Pancreas (tissue), 10 donors: ENCODE data around the gene TNRC18. TPM values are rescaled to one million over a fixed set of nuclear protein-coding genes. Genes with fewer than 3 reads are reported as not detected.
A peak's percentile ranks its signal among the peaks of the same experiment; 100 is the strongest.

ENCODE experiments used
- ATAC-seq, 4 donors: fragments of 200-7000 bp; cut with Tn5 transposase; one replicate each; pipeline versions ENCODE4 v1.8.0 to v1.9.1; 2020; ENCODE audit warnings: mild to moderate bottlenecking in 4 of 4, moderate library complexity in 4 of 4
- DNase-seq, 6 donors: peaks; one replicate each; pipeline ENCODE4 v3.0.0-alpha.2; 2020
- FAIRE-seq: peaks from 2 replicates; lab custom pipeline; 2012; peaks lifted over from hg19 to GRCh38; lab: Jason Lieb, UNC
- H3K27ac ChIP-seq, 4 donors: fragments of 200-600 bp; sonication (generic); 1 replicate in 3 of 4; 2 replicates in 1 of 4; pipeline versions ENCODE4 v1.5.0 to v1.8.0; 2020
- H3K27me3 ChIP-seq, 4 donors: fragments of 200-600 bp; one replicate each; pipeline ENCODE4 v1.8.0; 2021
- H3K36me3 ChIP-seq, 3 donors: fragments of 200-600 bp; sonication (generic) in 1 of 3; one replicate each; pipeline versions ENCODE4 v1.5.0 to v1.8.0; 2020 to 2021
- H3K4me1 ChIP-seq, 3 donors: fragments of 200-600 bp; one replicate each; pipeline ENCODE4 v1.8.0; 2021
- H3K4me3 ChIP-seq, 4 donors: fragments of 200-600 bp; sonication (generic) in 2 of 4; one replicate each; pipeline versions ENCODE4 v1.5.0 to v1.8.0; 2020 to 2021
- H3K9me3 ChIP-seq, 4 donors: fragments of 200-600 bp; one replicate each; pipeline ENCODE4 v1.8.0; 2021
- CTCF ChIP-seq, 4 donors: fragments of 200-600 bp; sonication (generic) in 3 of 4; IDR thresholded peaks; one replicate each; pipeline versions ENCODE4 v1.5.0 to v1.8.0; 2021; ENCODE audit warnings: antibody characterized with exemption in 4 of 4
- WGBS, 2 donors: extraction: QIAGEN DNeasy Blood & Tissue Kit; methylation state at CpG; one replicate each; pipeline ENCODE4 v1.1.7; 2013; 5-methylcytosine and 5-hydroxymethylcytosine counted together
- intact Hi-C, 3 donors: fragments of 100-400 bp; cut with DNase I; formaldehyde crosslinking; loops; one replicate each; pipeline versions ENCODE4 v1.11.1 to v1.14.2; 2022
- polyA plus RNA-seq, 2 donors: library from polyadenylated mRNA; stranded (reverse); fragments of 200-250 nt; gene quantifications; one replicate each; pipeline ENCODE4 v1.2.3, GENCODE V29; 2013
- total RNA-seq, 6 donors: library from RNA; stranded (reverse); fragmentation: NEBNext Ultra II Directional in 4 of 6; extraction: Animal tissue kit (Norgen Biotek cat#: 25700) in 4 of 6; gene quantifications; one replicate each; pipeline versions ENCODE4 v1.2.1 to v1.2.4, GENCODE V29; 2021 to 2023
- donor health status: healthy with polysubstance abuse.
- donor health status: DM: no; HTN: no; CAD: no; lungs with moderate emphysema.
- donor health status: DM: no; HTN: no; CAD: no.
- donor health status: control.
- donor health status: control.
- donor health status: Bipolar disorder and iron deficiency.
- donor health status: DM: yes; HTN: yes; CAD: no.
- donor health status: DM: no; HTN: no; CAD: no.
- donor health status: DM: no; HTN: no; CAD: no.
- donor health status: DM: yes; HTN: yes; CAD: no.

TNRC18 gene
- total and polyA plus RNA-seq, 8 donors = 30.1 to 80.6 (median 36.9) TPM

- no peak for TF ChIP-seq CTCF (IDR thresholded peaks at IDR 0.05)
- ATAC-seq (no peak), DNase-seq (peak; percentile 41 to 70 (median 52)), FAIRE-seq (no peak)
- Histone ChIP-seq H3K4me3 (peak overlapping the region; percentile 69 to 94 (median 92)), H3K9me3 (no peaks in the 10 kb centered on the region), H3K27ac (peak overlapping the region; percentile 89 to 100 (median 98)), H3K27me3 (no peaks in the 10 kb centered on the region), H3K4me1 (peaks cover 0 to 4% (median 3%) of the 10 kb centered on the region in 3 donors), H3K36me3 (no peaks in the 10 kb centered on the region)
- 0 to 1% methylated on average over 43 to 44 of the region's 44 CpGs for WGBS, 2 donors
- intact Hi-C loops = no loop called here
These were observed 1.3 kb upstream of the TNRC18 start for GRCh38 chr7:5424749-5425506.

GRCh38 chr7:5423976-5424748, 528 bp upstream of the TNRC18 start:
- no peaks in the 10 kb centered on the region for H3K4me1 ChIP-seq
- ATAC-seq (peak in 3 of 4 donors; percentile 15 to 25 (median 22)), FAIRE-seq (no peak), DNase-seq (peak; percentile 93 to 97 (median 95))
- H3K4me3 ChIP-seq = peak overlapping the region; percentile 69 to 94 (median 92)
- no peaks in the 10 kb centered on the region for H3K36me3 ChIP-seq
- TF ChIP-seq CTCF (IDR thresholded peaks at IDR 0.05) = no peak
- WGBS, 2 donors = 0% methylated on average over 51 to 57 of the region's 57 CpGs
- H3K9me3 ChIP-seq = no peaks in the 10 kb centered on the region
- no peaks in the 10 kb centered on the region for H3K27me3 ChIP-seq
- intact Hi-C loops = no loop called here
- peak overlapping the region; percentile 89 to 100 (median 98) for H3K27ac ChIP-seq

- WGBS, 2 donors = 0 to 1% methylated on average over 50 to 56 of the region's 56 CpGs
- Histone ChIP-seq H3K27me3 (no peaks in the 10 kb centered on the region), H3K9me3 (no peaks in the 10 kb centered on the region), H3K4me3 (peak overlapping the region; percentile 49 to 95 (median 92)), H3K36me3 (no peaks in the 10 kb centered on the region), H3K4me1 (peaks cover 8 to 11% (median 10%) of the 10 kb centered on the region in 3 donors), H3K27ac (peak overlapping the region; percentile 91 to 100 (median 96))
- TF ChIP-seq CTCF (IDR thresholded peaks at IDR 0.05) = no peak
- DNase-seq = peak in 3 of 6 donors; percentile 36 to 64 (median 44)
- no peak for ATAC-seq
- no peak for FAIRE-seq
- intact Hi-C loops = no loop called here
These were observed 983 bp downstream of the TNRC18 start for GRCh38 chr7:5422396-5423305.

- TF ChIP-seq CTCF (IDR thresholded peaks at IDR 0.05) = no peak
- Histone ChIP-seq H3K27me3 (no peaks in the 10 kb centered on the region), H3K4me1 (peaks cover 10 to 11% (median 10%) of the 10 kb centered on the region in 3 donors), H3K27ac (peak overlapping the region; percentile 91 to 100 (median 96)), H3K36me3 (no peaks in the 10 kb centered on the region), H3K4me3 (peak overlapping the region; percentile 49 to 95 (median 92)), H3K9me3 (no peaks in the 10 kb centered on the region)
- intact Hi-C loops = no loop called here
- 0% methylated on average over 42 of the region's 42 CpGs for WGBS, 2 donors
- ATAC-seq (peak in 1 of 4 donors; percentile 3), FAIRE-seq (no peak), DNase-seq (peak in 5 of 6 donors; percentile 50 to 76 (median 58))
These were observed 1.8 kb downstream of the TNRC18 start for GRCh38 chr7:5421714-5422395.
